HG03196 (cell line): ENCODE measurements around the gene SND1.
"Not testable (repeated sequence)": the region's sequence is repeated elsewhere in the genome, so short reads cannot be mapped to it uniquely, and the experiment has no call there.

ENCODE experiments used
- ATAC-seq: cut with Tn5 transposase; IDR thresholded peaks from one replicate; pipeline ENCODE4 v1.9.1; 2021; ENCODE audit not compliant: unreplicated experiment

Gene SND1

DNA sequence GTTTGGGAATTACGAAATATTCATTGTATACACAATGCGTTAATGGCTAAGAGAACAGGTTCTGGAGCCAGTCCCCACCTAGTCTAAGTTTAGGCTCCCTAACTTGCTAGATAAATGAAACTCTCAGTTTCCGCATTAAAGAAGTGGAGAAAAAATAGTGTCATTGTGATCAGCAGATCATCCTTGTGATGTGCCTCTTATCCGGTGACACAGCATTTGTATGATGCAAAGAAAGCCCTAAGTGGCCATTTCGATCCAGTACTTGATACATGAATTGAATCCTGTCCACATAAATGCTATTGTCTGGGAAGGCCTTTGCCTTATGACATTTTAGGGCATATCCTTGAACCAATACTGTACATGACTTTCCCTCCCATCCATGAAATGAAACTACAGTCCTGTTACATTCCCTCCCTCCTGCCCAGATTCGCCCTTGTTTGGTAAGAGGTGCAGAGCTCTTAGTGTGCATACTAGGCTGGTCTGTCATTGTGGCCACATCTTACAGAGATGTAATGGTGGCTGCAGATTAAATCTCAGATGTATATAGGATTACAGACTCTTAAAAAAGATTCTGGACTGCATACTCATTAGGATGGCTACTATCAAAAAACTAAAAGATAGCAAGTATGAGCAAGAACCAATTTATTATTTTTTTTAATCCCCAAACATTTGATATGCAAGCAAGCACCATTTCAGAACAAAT, 298.4 kb downstream of the SND1 start:
- no peak for ATAC-seq

DNA sequence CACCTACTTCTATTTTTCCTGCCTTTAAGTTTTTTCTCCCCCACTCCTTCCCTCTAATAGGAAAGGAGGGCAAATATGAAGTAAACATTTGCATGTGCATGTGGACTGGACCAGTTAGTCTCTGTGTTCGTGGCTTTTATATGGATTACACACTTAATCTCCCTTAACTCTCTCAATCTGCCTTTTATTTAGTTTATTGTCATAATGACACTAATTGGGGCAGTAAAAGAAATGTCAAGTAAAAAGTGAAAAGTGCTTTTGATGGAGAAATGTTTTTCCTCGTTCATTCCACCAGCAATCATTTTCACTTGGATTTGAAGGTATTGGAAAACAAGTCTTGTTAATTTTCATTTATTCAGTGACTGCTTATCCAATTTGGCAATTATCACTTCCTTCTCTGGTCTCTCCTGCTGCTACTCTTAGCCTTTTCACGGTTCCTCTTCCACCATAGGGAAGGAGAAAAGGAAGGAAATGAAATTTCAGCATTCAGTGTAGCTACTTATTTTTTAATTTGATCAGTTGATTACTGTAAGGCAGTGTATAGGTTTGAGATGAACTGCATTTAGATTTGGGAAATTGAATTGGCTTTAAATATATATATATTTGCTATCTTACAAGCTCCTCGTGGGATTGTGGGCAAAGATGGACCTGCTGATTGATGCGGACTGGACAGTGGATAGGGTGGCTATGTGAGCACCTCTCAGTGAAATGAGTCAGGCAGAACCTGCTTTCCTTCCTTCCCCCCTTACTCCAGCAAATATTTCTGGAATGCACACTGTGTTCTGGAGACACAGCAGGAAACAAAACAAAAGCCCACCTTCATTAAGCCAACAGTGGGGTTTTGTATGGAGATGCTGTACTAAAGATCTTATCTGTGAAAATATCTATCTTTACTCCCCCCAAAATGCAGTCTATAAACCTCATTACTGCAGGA, 301.7 kb downstream of the SND1 start:
- no peak for ATAC-seq

DNA sequence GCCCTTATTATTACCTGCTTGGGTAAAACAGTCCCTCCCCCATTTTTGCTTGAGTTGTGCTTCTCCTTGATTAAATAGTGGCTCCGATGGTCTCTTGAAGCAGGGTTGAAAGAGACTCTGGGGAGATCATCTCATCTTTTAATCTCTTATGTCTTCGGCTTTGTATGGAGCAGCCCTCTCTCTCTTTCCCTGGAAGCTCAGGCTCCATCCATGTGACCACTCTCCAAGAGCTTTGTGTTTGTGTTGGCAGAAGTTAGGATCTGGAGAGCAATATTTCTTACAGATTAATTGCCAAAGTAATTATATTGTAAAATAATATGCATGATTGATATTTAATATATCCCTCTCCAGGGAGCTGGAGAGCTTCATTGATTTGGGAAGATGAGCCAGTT, 302.4 kb downstream of the SND1 start:
- no peak for ATAC-seq

DNA sequence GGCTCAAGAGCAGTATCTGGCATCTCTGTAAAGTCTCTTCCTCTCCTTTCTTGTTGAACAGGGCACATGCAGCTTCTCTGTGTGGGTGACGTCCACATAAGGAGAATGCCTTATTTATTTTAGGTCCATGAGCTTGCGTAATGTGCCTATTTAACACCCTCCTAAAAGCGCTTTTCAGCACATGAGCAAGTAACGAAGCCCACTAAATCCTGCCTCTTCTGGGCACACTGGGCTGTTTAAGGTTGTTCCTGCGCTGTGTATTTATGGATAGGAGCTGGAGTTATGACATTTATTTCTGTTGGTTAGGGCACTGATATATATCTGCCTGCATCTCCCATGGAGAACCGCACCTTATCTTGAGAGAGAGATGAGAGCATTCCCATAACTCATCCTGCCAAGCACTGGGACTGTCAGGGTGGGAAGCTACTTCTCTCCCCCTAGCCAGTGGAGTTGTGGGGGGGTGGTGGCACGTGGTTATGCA, 303.1 kb downstream of the SND1 start:
- ATAC-seq = no peak

DNA sequence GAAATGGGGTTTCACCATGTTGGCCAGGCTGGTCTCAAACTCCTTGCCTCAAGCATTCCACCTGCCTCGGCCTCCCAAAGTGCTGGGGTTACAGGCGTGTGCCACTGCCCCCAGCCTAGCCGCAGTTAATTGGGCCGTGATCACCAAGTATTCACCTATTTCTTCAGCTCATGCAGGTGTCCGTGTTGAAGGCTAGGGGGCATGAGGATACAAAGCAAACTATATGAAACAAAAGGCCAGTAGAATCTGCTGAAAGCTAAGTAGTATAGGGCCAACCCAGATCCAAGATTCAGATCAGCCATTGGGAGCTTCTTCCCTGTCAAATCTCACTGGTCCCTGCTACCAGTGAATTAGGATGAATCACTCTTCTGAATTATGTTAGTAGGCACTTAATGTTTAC, 305.9 kb downstream of the SND1 start:
- no peak for ATAC-seq

DNA sequence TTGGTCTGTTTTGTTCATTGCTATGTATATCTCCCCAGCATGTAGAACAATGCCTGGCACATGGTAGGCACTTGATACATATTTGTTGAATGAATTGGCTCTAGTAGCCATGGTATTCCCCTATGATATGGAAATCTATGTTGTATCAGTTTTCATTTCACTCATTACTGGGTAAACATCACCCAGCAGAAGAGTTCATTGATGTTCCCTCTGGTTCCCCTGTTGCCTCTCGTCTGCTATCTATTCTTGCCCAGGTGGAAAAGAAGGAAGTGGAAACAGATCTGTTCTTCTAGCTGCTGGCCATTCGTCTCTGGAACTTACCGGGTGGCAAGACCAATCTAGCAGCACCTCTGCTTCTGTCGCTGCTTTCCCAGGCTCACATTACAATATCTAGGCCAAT, 307.8 kb downstream of the SND1 start:
- ATAC-seq = peak; percentile 63

DNA sequence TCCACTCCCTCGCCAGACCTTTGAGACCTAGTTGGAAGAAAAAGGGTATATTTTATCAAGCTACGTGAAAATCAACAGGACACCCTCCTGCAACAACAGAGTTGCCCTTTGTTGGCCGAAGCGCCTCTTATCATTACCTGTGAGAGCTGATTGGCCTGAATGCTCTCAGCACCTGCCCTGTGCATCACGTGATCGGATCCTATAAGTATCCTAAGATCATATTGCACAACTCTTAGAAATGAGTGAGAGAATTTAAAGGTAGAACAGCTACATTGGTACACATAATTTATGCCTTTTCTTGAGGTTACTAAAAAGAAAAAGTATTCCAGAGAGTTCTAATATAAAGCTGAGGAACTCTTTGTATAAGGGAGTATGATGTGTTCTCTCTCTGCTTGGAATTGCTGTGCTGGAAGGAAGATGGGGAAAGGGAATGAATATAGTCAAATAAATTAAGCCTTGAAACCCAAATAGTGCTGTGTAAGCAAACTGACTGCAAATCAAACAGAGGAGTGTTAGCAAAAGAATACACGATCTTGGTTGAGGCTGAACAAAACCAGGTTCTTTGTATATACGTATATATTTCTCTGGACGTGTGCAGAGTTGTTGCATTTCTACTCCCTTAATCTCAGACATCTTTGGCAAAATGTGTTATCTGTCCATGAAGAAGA, 309.9 kb downstream of the SND1 start:
- ATAC-seq = no peak

DNA sequence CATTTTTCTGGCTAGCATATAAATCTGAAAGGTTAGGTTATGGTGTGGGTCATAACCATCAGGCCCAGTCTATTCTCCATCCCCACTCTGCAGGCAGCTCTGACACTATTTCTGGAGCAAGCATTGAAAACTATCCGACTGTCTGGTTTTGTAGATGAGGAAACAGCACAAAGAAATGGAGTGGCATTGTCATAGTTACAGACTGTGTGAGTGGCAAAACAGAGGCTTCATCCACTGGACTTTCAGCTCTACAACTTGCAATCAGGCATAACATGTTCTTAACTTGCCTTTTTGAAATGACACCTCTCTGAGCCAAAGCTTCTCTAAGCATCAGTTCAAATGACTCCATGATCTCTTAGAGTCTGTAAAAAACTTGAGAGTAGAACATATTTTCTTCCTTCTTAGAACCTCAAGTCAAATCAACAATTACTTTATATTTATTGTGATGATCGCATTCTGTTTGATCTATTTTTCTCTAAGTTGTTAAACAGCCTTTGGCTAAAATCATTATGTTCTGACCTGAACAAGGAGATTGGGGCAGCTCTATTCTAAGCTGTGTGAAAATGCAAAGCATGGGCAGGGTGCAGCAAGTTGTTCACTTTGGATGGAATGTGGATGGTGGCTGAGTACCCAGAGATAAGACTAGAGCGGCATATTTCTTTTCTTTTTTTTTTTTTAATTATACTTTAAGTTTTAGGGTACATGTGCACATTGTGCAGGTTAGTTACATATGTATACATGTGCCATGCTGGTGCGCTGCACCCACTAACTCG, 310.8 kb downstream of the SND1 start:
- no peak for ATAC-seq

DNA sequence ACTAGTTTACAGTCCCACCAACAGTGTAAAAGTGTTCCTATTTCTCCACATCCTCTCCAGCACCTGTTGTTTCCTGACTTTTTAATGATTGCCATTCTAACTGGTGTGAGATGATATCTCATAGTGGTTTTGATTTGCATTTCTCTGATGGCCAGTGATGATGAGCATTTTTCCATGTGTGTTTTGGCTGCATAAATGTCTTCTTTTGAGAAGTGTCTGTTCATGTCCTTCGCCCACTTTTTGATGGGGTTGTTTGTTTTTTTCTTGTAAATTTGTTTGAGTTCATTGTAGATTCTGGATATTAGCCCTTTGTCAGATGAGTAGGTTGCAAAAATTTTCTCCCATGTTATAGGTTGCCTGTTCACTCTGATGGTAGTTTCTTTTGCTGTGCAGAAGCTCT, 311.9 kb downstream of the SND1 start:
- ATAC-seq = not testable (repeated sequence)

DNA sequence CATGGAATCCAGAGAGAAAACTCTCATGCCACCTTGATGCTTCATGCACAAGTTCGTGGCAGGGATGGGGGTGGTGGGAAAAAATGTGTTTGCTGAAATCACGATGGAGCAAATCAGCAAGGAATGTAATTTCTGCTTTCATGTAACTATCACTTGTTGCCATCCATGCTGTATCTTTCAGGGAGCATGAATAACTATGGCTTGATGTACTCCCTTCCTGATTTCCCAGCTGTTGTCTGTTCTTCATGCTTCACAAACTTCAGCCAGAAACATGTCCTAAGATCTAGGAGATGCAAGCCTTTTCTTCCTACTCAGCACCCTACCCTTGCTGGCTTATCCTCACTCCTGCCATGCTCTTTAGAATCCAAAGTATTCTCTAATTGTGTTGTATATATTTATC, 315.3 kb downstream of the SND1 start:
- ATAC-seq = no peak

DNA sequence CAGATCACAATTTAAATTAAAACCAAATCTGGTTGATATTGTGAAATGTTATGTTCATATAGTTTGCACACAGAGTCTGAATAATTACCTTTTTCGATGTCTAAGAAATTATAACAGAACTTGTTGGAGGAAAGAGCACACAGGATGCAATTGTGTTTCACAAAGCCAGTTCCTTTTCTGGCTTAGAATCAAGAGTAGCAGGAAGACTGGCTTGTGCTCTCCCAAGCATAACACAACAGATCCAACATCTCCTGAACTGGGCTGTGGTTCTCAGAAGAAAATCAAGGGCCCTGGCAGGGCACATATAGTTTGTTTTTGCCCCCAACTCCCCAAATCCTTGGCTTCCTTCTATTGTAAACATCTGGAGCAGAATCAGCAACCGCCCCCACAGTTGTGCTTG, 316.6 kb downstream of the SND1 start:
- no peak for ATAC-seq

DNA sequence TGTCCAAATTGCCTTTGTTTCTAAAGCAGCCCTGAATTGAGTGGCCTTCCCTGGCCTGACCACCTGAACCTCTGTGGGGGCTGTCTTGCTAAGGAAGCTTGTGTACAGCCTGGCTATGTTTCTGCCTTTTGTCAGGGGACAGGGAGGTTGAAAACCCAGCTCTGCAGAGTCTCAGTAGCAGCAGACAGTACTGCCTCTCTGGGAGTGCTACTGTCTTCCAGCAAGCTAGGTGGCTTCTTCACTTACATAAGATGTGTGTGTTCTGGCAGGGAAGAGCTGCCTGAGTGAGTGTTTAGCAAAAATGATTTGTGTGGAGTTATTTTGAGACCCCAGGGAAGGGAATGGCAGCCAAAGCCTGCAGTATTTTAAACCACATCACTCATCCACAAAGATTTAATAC, 321.8 kb downstream of the SND1 start:
- no peak for ATAC-seq

DNA sequence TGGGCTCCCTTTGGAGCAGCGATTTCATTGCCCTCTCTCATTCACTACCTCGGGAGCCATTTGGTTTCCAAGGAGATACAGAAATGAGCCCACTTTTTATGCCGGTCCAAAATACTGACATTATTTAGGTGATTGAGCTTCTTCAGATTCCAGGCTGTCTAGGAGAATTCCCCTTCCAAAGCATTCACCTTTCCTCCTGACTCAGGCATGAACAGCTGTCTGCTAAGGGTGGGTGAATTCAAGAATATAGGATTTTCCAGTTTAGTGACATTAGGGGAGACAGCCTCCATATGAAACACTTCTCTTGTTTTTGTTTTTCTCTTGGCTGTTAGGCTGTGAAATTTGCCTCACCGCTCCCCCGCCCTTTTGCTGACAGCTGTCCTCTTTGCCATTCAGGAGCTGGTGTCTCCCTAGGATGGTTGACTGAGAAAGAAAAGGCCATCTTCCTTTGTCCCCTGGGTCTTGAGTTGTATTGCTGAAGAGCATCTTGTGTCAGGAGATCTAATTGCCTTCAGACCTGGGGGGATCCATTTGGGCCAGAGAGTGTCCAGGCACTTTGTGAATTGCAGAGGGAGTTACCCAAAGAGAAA, 322.5 kb downstream of the SND1 start:
- ATAC-seq = no peak

DNA sequence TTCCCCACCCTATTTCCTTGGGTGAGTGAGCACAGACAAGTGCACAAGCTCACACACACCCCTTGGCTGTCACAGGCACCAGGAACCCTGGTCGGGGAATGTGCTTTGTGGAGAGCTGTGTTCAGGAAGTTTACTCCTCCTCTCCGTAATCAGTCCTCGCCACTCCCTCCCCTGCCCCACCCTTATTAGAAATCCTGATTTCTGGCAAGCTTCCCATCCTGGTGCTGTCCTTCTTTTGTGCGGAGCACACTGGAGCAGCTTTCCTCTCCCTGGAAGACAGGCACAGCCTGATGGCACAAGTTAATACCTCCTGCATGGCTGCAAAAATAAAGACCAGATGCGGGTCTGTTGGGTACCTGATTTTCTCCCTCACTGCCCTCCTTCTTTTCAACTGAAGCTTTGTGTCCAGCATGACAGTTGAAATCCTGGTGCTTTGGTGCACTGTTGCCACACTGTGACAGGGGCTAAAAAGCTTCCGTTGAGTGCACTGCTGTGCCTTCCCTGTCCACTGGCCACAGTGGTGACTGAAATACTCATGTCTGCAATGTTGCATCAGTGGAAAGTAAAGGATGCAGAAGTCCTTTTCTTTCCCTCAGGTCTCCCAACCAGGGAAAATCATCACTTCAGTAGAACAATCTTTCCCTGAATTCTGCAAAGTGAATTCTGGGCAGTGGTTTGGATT, 324.2 kb downstream of the SND1 start:
- no peak for ATAC-seq

DNA sequence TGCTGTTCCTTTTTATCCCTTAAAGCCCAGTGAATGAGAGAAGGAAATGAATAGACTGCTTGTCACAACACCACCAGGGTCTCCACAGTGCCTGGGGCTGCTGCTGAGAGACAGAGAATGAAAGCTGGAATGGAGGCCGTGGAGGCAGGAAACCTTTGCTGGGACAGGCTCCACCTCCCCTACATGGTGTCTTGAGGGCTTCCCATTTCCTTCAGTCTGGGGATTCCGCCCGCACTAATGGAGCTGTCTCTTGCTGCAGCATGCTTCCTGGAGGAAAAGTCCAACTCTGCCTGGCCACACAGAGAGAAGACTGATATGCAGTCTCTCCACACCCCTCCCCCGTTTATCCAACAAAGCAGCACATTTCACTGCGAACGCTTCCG, 324.7 kb downstream of the SND1 start:
- ATAC-seq = no peak

DNA sequence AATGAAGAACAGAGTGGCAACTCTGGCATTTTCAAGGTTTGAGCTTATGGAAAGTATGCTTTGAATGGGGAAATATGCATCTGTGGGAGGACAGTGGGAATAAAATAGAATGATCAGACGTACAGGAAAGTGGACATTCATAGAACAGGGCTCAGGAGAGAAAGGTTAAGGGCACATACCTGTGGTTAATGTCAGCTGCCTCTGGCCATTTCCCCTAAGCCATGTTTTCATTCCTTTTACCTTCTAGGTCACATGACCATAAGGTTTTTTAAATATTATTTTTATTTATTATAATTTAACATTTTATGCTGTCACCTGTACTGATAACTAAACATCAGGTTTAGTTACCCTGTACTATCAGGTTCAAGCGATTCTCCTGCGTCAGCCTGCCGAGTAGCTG, 326.4 kb downstream of the SND1 start:
- no peak for ATAC-seq

DNA sequence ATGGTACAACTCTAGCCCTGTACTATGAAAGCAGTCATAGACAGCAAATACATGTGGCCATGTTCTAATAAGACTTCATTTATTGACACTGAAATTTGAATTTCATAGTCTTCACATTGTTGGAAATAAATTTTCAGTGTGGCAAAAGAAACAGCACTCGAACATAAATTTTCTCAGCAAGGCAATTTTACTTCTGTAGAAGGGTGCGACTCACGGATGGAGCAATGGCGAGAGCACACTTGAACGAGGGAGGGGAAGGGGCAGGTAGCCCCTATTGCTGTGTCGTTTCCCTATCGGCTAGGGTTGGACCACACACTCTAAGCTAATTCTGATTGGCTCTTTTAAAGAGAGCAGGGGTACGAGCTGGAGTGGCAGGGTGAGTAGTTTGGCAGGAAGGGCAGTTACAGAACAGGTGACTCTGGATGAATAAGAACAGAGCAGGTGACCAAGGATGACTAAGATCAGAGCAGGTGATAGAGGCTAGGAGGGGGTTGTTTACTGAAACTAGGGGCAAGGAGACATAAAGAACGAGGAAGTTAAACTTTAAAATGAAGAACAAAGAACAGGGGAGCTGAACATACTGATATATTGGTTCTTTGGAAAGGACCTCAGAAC, 327.2 kb downstream of the SND1 start:
- no peak for ATAC-seq

DNA sequence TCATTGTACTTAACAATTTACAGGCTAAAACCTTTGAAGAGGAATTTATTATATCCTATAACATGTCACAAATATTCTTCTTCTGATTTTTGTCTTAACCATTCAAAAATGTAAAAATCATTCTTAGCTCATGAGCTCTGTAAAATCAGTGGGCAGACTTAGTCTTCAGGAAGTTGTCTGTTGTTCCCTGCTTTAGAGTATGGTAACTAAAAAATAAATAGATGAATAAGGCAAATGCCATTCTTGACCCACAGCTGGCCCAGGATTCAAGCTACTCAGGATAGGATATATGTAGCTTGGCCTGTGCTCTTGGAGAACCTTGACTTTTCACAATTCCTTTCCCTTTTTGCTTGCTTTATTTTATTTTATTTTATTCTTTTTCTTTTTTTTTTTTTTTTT, 327.7 kb downstream of the SND1 start:
- no peak for ATAC-seq

DNA sequence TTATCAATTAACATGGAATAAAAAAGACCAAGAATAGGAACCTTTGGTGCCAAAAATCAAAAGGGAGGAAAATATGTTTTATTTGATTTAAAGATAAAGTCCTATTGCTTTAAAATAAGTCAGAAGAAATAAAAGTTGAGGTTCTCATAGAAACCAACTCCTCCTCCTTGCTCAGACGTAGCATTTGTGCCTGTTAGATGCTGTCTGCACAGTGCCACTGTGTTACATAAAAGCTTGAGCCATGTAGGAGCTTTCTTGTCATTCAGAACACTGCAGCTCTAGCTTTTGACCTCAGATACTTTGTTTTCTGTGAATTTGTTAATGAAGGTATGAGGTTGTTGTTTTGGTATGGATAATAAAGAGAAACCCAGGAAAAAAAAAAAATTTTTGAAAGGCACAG, 328.9 kb downstream of the SND1 start:
- ATAC-seq = no peak

DNA sequence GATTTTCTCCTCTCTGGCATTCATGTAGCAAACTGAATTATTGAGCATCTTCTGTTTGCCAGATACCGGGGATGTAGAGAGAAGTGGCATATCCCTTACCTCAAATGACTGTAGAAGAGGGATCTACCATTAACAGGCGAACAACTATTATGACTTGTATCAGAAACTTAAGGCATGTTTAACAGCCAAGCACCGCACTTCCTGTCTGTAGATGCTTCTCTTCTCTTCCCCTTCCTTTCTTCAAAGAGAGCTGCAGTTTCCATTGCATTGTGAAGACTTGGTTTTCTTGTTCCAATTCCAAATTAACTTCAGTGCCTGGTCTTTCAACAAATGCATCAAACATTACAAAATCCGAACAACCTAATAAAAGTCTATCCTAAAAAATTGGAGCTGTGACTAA, 330.0 kb downstream of the SND1 start:
- no peak for ATAC-seq
